Small intestine (tissue), 7 donors: ENCODE measurements around the gene AHR. TPM values are rescaled to one million over a fixed set of nuclear protein-coding genes. Genes with fewer than 3 reads are reported as not detected.
"Not testable (repeated sequence)": the region's sequence is repeated elsewhere in the genome, so short reads cannot be mapped to it uniquely, and the experiment has no call there.

ENCODE experiments used
- DNase-seq, 2 donors: peaks; one replicate each; pipeline versions ENCODE4 v3.0.0 to v3.0.0-alpha.2; 2013
- FAIRE-seq: peaks from 2 replicates; lab custom pipeline; 2012; peaks lifted over from hg19 to GRCh38; lab: Jason Lieb, UNC
- H3K27ac ChIP-seq, 3 donors: one replicate each; pipeline ENCODE4 v1.5.1; 2013; ENCODE audit warnings: low read length in 2 of 3, mild to moderate bottlenecking in 2 of 3, control low read depth in 1 of 3, inconsistent platforms in 1 of 3, low read depth in 1 of 3, moderate library complexity in 1 of 3
- H3K27me3 ChIP-seq, 3 donors: one replicate each; pipeline ENCODE4 v1.6.1; 2013; ENCODE audit warnings: low read length in 3 of 3, inconsistent platforms in 1 of 3; ENCODE audit not compliant: control insufficient read depth in 3 of 3, insufficient read depth in 3 of 3
- H3K36me3 ChIP-seq, 3 donors: one replicate each; pipeline ENCODE4 v1.6.1; 2013; ENCODE audit warnings: low read length in 3 of 3, inconsistent platforms in 1 of 3, low read depth in 1 of 3, mild to moderate bottlenecking in 1 of 3, moderate library complexity in 1 of 3; ENCODE audit not compliant: control insufficient read depth in 3 of 3, insufficient read depth in 2 of 3
- H3K4me1 ChIP-seq, 3 donors: one replicate each; pipeline ENCODE4 v1.6.1; 2013; ENCODE audit warnings: low read length in 2 of 3, inconsistent platforms in 1 of 3, low read depth in 1 of 3, mild to moderate bottlenecking in 1 of 3, moderate library complexity in 1 of 3; ENCODE audit not compliant: control insufficient read depth in 3 of 3, insufficient read depth in 2 of 3
- H3K4me3 ChIP-seq, 3 donors: one replicate each; pipeline ENCODE4 v1.5.1; 2013; ENCODE audit warnings: low read length in 3 of 3, control low read depth in 1 of 3, inconsistent platforms in 1 of 3, low read depth in 1 of 3, mild to moderate bottlenecking in 1 of 3, moderate library complexity in 1 of 3
- H3K9me3 ChIP-seq, 2 donors: one replicate each; pipeline ENCODE4 v1.6.1; 2013; ENCODE audit warnings: low read depth in 1 of 2, low read length in 1 of 2; ENCODE audit not compliant: control insufficient read depth in 2 of 2, insufficient read depth in 1 of 2
- WGBS, 3 donors: extraction: QIAGEN DNeasy Blood & Tissue Kit; methylation state at CpG; one replicate each; pipeline ENCODE4 v1.1.7; 2013; 5-methylcytosine and 5-hydroxymethylcytosine counted together
- polyA plus RNA-seq, 4 donors: library from polyadenylated mRNA; stranded (reverse) in 3 of 4; unstranded in 1 of 4; fragments of 200-250 nt in 3 of 4; fragments of 120-200 nt in 1 of 4; gene quantifications; one replicate each; pipeline versions ENCODE4 v1.2.1 to v1.2.3, GENCODE V29; 2013
- donor health status: healthy with polysubstance abuse.
- donor health status: control.
- donor health status: control.
- donor health status: Bipolar disorder and iron deficiency.
- donor health status: healthy.

AHR gene
- polyA plus RNA-seq, 4 donors, result 10.1 to 26.2 (median 12.4) TPM

- H3K27ac ChIP-seq, result no peak overlapping the region
- WGBS, 3 donors, result 75 to 93% (median 79%) methylated on average over 2 of the region's 2 CpGs
- H3K27me3 ChIP-seq, result no peaks in the 10 kb centered on the region
- FAIRE-seq, result no peak
- no peak for DNase-seq
- no peaks in the 10 kb centered on the region for H3K9me3 ChIP-seq
- peaks cover 6 to 18% (median 9%) of the 10 kb centered on the region in 3 donors for H3K36me3 ChIP-seq
- H3K4me1 ChIP-seq, result peaks cover 0 to 2% (median 0%) of the 10 kb centered on the region in 3 donors
- H3K4me3 ChIP-seq, result no peak overlapping the region
Observed at GRCh38 chr7:17339139-17339538, 40.7 kb downstream of the AHR start.

DNA sequence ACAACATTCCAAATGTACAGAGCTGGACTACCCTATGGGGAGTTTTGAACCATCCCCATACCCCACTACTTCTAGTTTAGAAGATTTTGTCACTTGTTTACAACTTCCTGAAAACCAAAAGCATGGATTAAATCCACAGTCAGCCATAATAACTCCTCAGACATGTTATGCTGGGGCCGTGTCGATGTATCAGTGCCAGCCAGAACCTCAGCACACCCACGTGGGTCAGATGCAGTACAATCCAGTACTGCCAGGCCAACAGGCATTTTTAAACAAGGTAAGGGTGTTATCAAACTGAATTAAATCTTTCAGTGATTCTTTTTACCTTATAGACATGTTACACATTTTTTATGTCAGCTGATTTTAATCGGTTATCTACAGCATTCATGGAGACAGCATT lies 41.5 kb downstream of the AHR start:
- FAIRE-seq, result no peak
- DNase-seq, result no peak
- Histone ChIP-seq H3K36me3 (peaks cover 6 to 17% (median 9%) of the 10 kb centered on the region in 3 donors), H3K9me3 (no peaks in the 10 kb centered on the region), H3K27ac (no peak overlapping the region), H3K27me3 (no peaks in the 10 kb centered on the region), H3K4me3 (no peak overlapping the region), H3K4me1 (peaks cover 0 to 2% (median 0%) of the 10 kb centered on the region in 3 donors)
- 82 to 92% (median 83%) methylated on average over 4 of the region's 4 CpGs for WGBS, 3 donors

- Histone ChIP-seq H3K4me1 (peaks cover 0 to 2% (median 0%) of the 10 kb centered on the region in 3 donors), H3K9me3 (no peaks in the 10 kb centered on the region), H3K4me3 (no peak overlapping the region), H3K27ac (no peak overlapping the region), H3K27me3 (no peaks in the 10 kb centered on the region), H3K36me3 (peaks cover 6 to 17% (median 9%) of the 10 kb centered on the region in 3 donors)
- DNase-seq (no peak), FAIRE-seq (no peak)
- WGBS, 3 donors, result 51 to 85% (median 76%) methylated on average over 1 of the region's 1 CpG
Observed at GRCh38 chr7:17340655-17341054, 42.2 kb downstream of the AHR start.

GRCh38 chr7:17342756-17343155 lies 44.3 kb downstream of the AHR start:
- Histone ChIP-seq H3K27ac (no peak overlapping the region), H3K4me1 (peaks cover 0 to 2% (median 0%) of the 10 kb centered on the region in 3 donors), H3K27me3 (no peaks in the 10 kb centered on the region), H3K9me3 (no peaks in the 10 kb centered on the region), H3K36me3 (peaks cover 7 to 17% (median 11%) of the 10 kb centered on the region in 3 donors), H3K4me3 (no peak overlapping the region)
- DNase-seq (no peak), FAIRE-seq (no peak)
- 54 to 85% (median 81%) methylated on average over 2 of the region's 2 CpGs for WGBS, 3 donors

GRCh38 chr7:17347401-17347800 lies 48.9 kb downstream of the AHR start:
- H3K27me3 ChIP-seq, result no peaks in the 10 kb centered on the region
- no peak overlapping the region for H3K27ac ChIP-seq
- DNase-seq (no peak), FAIRE-seq (no peak)
- peaks cover 0 to 3% of the 10 kb centered on the region in 2 donors for H3K9me3 ChIP-seq
- H3K4me1 ChIP-seq, result no peaks in the 10 kb centered on the region
- no peak overlapping the region for H3K4me3 ChIP-seq
- H3K36me3 ChIP-seq, result peaks cover 1 to 4% (median 2%) of the 10 kb centered on the region in 3 donors

- H3K27ac ChIP-seq, H3K4me1 ChIP-seq, H3K36me3 ChIP-seq, FAIRE-seq, H3K4me3 ChIP-seq, H3K27me3 ChIP-seq, H3K9me3 ChIP-seq, DNase-seq: not testable (repeated sequence)
- 81 to 96% (median 92%) methylated on average over 1 of the region's 1 CpG for WGBS, 3 donors
Observed at GRCh38 chr7:17348932-17349331, 50.5 kb downstream of the AHR start.

- 85 to 96% (median 95%) methylated on average over 3 of the region's 3 CpGs for WGBS, 3 donors
- DNase-seq, H3K4me3 ChIP-seq, H3K27ac ChIP-seq, H3K27me3 ChIP-seq, H3K36me3 ChIP-seq, H3K9me3 ChIP-seq, FAIRE-seq, H3K4me1 ChIP-seq: not testable (repeated sequence)
Observed at GRCh38 chr7:17350321-17350720, 51.9 kb downstream of the AHR start.

- not testable (repeated sequence) for H3K27ac ChIP-seq, H3K9me3 ChIP-seq, H3K27me3 ChIP-seq, H3K4me3 ChIP-seq, FAIRE-seq, H3K4me1 ChIP-seq, DNase-seq, H3K36me3 ChIP-seq
- WGBS, 3 donors, result 83 to 90% (median 86%) methylated on average over 6 of the region's 6 CpGs
Observed at GRCh38 chr7:17353650-17354419, 55.4 kb downstream of the AHR start.
